GM21717 (cell line): Measurements from ENCODE around the gene RAB36.

Experiments
- ATAC-seq: cut with Tn5 transposase; IDR thresholded peaks from one replicate; pipeline ENCODE4 v1.9.1; 2021; ENCODE audit warnings: mild to moderate bottlenecking, moderate library complexity; ENCODE audit not compliant: unreplicated experiment

RAB36 gene

DNA sequence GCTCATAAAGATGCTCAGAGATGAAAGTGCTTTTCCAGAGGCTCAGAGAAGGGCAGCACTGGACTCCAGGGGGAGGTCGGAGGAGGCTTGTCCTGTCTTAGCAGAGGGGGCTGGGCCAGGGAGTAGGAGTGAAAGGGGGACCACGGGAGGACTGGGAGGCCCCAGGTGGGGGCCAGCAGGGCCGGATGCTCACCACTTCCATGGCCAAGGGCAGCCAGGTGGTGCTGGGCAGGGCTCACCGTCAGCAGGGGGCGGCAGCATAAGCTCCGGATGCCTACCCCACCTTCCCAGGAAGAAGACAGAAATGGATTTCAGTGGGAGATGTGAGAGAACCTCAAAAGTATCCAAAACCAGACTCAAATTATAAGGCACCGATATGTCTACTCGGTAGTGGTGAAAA, 11.0 kb downstream of the RAB36 start:
- ATAC-seq = no peak

GRCh38 chr22:23157560-23158515, 12.6 kb downstream of the RAB36 start:
- no peak for ATAC-seq

DNA sequence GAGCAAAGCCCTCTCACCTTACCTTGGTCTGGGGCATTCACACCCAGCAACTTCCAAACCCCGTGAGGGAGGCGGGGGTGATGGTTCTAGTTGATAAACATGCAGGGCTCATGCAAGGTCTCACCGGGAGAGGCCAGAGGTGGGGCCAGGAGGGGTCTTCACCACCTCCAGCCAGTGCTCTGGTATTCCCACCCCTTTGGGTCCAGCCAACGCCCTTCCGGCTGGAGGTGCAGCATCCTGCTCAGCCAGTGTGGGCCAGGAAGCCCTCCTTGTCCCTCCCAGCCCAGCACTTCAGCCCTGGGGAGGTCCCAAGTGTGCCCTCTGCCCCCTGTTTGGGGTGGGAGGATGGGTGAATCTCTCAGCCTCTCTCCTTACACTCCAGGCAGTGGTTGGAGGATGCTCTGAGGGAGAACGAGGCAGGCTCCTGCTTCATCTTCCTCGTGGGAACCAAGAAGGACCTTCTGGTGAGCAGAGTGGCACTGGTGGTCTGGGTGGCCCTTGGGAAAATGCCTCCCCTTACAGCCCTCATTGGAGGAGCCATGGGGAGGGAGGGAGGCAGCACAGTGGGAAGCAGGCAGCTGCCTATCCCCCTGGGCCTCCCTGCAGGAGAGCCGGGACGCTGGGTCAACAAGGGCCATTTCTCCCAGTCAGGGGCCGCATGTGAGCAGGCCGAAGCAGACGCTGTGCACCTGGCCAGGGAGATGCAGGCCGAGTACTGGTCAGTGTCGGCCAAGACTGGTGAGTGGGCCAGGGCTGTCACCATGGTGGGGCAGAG, 13.4 kb downstream of the RAB36 start:
- no peak for ATAC-seq

DNA sequence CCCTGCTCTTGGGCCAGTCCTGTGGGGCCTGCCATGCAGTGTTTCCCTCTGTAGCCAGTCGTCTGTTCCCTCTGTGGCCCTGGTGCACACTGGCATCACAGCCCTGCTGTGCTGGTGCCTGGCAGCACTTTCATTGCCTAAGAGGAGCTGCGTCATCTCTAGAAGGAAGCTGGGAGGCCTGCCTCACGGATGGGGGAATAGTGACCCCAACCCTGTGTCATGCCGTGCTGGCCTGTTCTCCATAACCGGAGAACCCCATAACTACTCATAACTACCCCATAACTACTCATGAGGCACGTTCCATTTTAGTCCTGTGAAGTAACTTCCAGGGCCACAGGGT, 14.0 kb downstream of the RAB36 start:
- ATAC-seq = no peak

GRCh38 chr22:23161029-23161428, 15.8 kb downstream of the RAB36 start:
- ATAC-seq = no peak

GRCh38 chr22:23161574-23161973, 16.3 kb downstream of the RAB36 start:
- ATAC-seq = no peak

DNA sequence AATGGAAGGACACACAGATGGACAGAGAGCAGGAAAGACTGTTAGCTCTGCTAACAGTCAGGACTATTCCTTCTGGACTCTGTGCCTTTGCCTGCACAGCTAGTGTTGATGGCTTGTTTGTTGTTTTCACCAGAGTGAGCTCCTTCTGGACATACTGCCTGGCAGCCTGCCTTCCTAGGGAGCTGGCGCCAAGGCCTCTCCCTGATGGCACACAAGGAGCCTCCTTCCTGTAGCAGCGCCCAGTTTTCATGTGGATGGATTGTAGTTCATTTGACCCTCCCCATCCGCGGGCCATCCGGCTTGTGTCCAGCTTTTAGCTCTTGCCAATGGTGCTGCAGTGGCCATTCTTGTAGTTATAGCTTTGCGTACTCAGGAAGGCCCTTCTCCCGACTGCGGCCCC, 18.4 kb downstream of the RAB36 start:
- no peak for ATAC-seq

DNA sequence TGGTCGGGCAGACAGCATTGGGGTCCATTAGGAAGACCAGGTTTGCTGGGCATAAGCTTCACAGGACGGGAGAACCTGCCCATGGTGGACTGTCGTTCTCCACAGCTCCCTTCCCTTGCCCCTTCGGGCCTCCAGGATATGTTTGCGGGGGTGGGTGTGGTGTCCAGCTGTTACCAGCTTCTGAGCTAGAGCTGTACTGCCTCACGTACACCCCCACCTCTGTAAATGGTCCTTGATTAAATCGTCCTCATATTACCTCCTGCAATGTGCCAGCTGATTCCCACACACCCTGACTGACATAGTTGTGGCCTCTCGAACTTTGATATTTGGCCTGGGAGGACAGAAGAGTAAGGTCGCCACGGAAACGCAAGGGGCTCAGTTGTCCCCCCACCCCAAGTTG, 18.8 kb downstream of the RAB36 start:
- no peak for ATAC-seq

- ATAC-seq = no peak
Measured at GRCh38 chr22:23166042-23166831, 21.0 kb downstream of the RAB36 start.

GRCh38 chr22:23166841-23167616, 21.8 kb downstream of the RAB36 start:
- no peak for ATAC-seq

- ATAC-seq = no peak
Measured at GRCh38 chr22:23168391-23169042, 23.2 kb downstream of the RAB36 start.

DNA sequence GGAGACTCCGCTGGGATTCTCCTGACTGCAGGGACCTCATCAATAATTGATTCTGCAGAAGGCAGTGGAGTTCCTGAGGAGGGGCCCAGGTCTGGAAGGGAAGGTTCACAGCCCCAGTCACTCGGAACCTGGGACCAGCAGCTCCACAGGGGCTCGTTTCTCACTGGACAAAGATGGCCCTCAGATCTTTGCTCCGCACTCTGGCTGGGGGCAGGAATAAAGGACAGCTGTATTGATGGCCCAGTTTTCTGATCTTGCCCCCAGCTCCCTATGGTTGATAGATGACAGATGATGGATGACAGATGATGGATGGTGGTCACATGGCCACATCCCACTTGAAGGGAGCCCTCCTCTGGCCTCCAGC, 23.7 kb downstream of the RAB36 start:
- no peak for ATAC-seq

DNA sequence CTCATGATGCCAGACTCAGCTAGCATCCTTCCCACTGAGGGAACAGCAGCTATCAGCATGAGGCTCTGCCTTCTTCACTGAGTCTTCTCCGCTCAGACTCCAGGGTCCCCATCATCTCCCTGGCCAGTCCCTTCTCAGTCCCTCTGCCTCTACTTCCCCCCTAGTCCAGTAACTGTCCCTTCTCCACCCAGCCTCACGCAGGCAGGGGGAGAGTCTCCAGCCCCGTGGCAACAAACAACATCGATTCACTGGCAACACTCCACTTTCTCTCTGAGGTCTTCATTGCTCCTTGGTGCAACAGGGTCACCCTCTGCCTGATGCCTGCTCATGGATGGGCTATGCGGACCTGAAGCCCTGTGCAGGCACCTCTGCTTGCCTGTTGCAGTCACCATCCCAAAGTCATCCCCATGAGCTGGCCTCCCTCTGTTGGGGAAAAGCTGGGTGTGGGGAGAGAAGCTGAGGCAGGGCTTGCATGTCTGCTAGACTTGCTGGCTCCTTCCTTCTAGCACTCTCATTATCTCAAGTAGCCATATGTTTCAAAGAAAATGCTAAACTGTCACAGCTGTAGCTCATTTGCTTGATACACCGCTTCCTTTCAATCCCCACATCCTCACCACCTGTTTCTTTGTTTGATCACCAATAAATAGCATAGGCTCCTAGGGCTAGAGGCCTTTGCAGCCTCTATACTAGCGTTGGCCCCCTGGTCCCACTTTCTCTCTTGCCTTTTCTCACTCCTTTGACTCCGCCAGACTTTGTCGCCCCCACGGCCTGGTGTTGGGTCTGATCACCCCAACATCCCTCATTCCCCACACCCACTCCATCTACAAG, 30.8 kb downstream of the RAB36 start:
- no peak for ATAC-seq

DNA sequence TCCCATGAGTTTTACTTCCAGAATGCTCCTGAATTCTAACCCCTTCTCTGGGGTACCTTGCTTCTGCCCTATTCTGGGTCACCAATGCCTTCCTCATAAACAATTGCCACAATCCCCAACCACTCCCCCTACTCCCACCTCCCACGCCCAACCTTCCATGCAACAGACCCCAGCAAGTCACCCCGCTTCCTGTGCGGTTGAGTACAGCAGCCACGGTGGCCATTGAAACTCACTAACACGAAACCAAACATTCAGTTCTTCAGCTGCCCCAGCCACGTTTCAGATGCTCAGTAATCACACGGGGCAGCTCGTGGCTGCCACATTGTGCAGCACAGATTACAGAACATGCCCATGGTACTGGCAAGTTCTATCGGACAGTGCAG, 31.4 kb downstream of the RAB36 start:
- no peak for ATAC-seq

DNA sequence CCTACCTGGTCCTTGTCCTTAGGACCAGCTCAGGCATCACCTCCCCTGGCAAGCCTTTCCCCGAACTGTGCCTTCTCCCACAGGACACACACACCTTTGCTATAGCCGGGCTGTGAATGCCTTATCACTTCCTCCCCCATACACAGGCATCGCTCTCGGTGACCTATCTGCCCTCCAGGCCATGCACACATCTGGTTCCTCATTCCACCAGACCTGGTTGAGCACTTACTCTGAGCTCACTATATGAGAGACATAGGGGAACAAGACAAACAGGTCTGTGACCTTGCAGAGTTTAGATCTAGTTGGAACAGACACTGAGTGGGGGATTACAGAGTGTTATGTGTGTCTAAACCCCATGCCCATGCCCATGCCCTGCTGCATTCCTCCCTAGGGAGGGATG, 31.9 kb downstream of the RAB36 start:
- ATAC-seq = no peak

- ATAC-seq = no peak
Measured at GRCh38 chr22:23178512-23179254, 33.4 kb downstream of the RAB36 start.

DNA sequence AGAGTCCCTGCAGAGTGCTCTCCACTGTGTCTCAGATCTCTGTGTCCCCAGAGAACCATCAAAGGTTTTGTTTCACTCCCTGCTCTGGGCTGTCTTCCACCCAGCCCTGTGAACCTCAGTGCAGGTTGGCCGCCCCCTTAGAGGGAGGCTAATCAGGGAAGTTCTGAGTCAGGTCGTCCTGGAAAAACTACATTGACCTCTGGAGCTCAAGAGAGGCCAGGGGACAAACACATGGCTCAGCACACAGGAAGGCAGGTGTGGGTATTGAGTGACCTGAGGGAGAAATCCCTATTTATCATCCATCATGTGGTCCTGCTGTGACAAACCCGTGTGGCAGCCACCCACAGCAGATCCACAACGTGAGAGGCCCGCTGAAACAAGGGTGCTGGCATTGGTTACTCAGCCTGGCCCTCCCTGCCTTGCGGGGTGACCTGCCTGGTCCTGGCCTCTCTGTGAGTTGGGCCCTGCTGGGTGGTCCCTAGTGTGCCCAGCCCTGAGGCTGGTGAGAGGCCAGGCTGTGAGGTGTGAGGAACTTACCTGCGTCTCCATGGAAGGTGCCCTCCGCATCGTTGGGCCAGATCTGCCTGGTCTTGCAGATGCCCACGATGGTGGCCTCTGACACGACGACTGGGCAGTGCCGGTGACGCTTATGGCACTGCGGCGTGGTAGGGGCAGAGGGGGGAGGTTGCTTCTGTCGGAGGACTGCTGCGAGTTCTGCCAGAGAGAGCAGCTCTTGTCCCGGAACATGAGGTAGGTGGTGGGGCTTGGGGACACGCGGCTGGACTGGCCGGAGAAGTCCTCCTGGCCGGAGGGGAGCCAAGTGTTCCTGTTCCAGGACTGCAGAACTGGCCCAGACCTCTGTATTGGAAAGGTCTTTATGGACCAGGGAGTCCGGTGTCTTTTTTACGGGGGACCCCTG, 34.4 kb downstream of the RAB36 start:
- no peak for ATAC-seq
